Activated B cell treated with CpG ODN at 0.5 μM for 24 hours (primary cell): ENCODE results near the gene ZDHHC1. TPM values are rescaled to one million over a fixed set of nuclear protein-coding genes. Genes with fewer than 3 reads are reported as not detected.

Source experiments
- ATAC-seq: fragments of 200-7000 bp; cut with Tn5 transposase; one replicate; pipeline ENCODE4 v1.10.0; 2021; ENCODE audit warnings: low read depth, mild to moderate bottlenecking, moderate library complexity
- CTCF ChIA-PET: fragments of 350-600 bp; sonication (Branson Sonifier 250); formaldehyde crosslinking; loops from one replicate; lab custom pipeline; 2021; ENCODE audit warnings: antibody characterized with exemption; lab: Charles Lee
- POLR2A ChIA-PET: fragments of 350-600 bp; sonication (Branson Sonifier 250); formaldehyde crosslinking; loops from one replicate; lab custom pipeline; 2021; ENCODE audit warnings: antibody characterized with exemption; lab: Charles Lee
- DNase-seq: peaks from one replicate; pipeline ENCODE4 v3.0.0; 2022
- H3K27ac Mint-ChIP-seq: one replicate; pipeline ENCODE4 v1.8.0; 2020; ENCODE audit warnings: mixed read lengths
- H3K27me3 Mint-ChIP-seq: one replicate; pipeline ENCODE4 v1.8.0; 2021; ENCODE audit warnings: mixed read lengths
- H3K36me3 Mint-ChIP-seq: one replicate; pipeline ENCODE4 v1.8.0; 2021; ENCODE audit warnings: low read depth, mixed read lengths
- H3K4me1 Mint-ChIP-seq: one replicate; pipeline ENCODE4 v1.8.0; 2021; ENCODE audit warnings: mixed read lengths
- H3K4me3 Mint-ChIP-seq: one replicate; pipeline ENCODE4 v1.8.0; 2020; ENCODE audit warnings: mild to moderate bottlenecking, mixed read lengths
- H3K9me3 Mint-ChIP-seq: one replicate; pipeline ENCODE4 v1.8.0; 2020; ENCODE audit warnings: mixed read lengths
- CTCF ChIP-seq: fragments of 200-600 bp; IDR thresholded peaks from one replicate; pipeline ENCODE4 v1.8.0; 2022; ENCODE audit warnings: antibody characterized with exemption, mild to moderate bottlenecking
- intact Hi-C: fragments of 100-400 bp; cut with micrococcal nuclease; formaldehyde crosslinking; loops from one replicate; pipeline ENCODE4 v1.15.1; 2024
- total RNA-seq: library from RNA; stranded (reverse); gene quantifications from 2 replicates; pipeline ENCODE4 v1.2.3, GENCODE V29; 2022

Gene ZDHHC1
- total RNA-seq, 1 donor from 2014 or later = 3.8 TPM

GRCh38 chr16:67392301-67393059, 23.8 kb downstream of the ZDHHC1 start:
- ChIA-PET CTCF (no interaction called here), POLR2A (no interaction called here)
- intact Hi-C loops = no loop called here
- no peaks in the 10 kb centered on the region for H3K9me3 Mint-ChIP-seq
- no peak for TF ChIP-seq CTCF
- peaks cover 19% of the 10 kb centered on the region for H3K4me1 Mint-ChIP-seq
- ATAC-seq (no peak), DNase-seq (no peak)
- H3K36me3 Mint-ChIP-seq = no peaks in the 10 kb centered on the region
- H3K4me3 Mint-ChIP-seq = no peak overlapping the region
- no peak overlapping the region for H3K27ac Mint-ChIP-seq
- H3K27me3 Mint-ChIP-seq = peaks cover 23% of the 10 kb centered on the region

GRCh38 chr16:67391424-67392300, 24.6 kb downstream of the ZDHHC1 start:
- no peak overlapping the region for H3K27ac Mint-ChIP-seq
- ChIA-PET CTCF (no interaction called here), POLR2A (interaction anchor here (0.6 kb wide), 1 partner anchor 12 kb away, joined by 4 read pairs; no protein-coding TSS in a partner anchor)
- H3K27me3 Mint-ChIP-seq = peaks cover 23% of the 10 kb centered on the region
- no peaks in the 10 kb centered on the region for H3K36me3 Mint-ChIP-seq
- no peak for TF ChIP-seq CTCF
- no peaks in the 10 kb centered on the region for H3K9me3 Mint-ChIP-seq
- peaks cover 19% of the 10 kb centered on the region for H3K4me1 Mint-ChIP-seq
- intact Hi-C loops = no loop called here
- ATAC-seq = no peak
- H3K4me3 Mint-ChIP-seq = no peak overlapping the region
- DNase-seq = no peak

GRCh38 chr16:67390816-67391423, 25.4 kb downstream of the ZDHHC1 start:
- ChIA-PET CTCF (interaction anchor here (1.0 kb wide), 1 partner anchor 56 kb away, joined by 3 read pairs; no protein-coding TSS in a partner anchor), POLR2A (interaction anchor here (0.6 kb wide), 1 partner anchor 13 kb away, joined by 4 read pairs; no protein-coding TSS in a partner anchor)
- H3K4me1 Mint-ChIP-seq = peaks cover 19% of the 10 kb centered on the region
- no peak overlapping the region for H3K27ac Mint-ChIP-seq
- no peak for TF ChIP-seq CTCF
- ATAC-seq = no peak
- no peaks in the 10 kb centered on the region for H3K36me3 Mint-ChIP-seq
- H3K27me3 Mint-ChIP-seq = peaks cover 23% of the 10 kb centered on the region
- intact Hi-C loops = no loop called here
- no peak overlapping the region for H3K4me3 Mint-ChIP-seq
- no peak for DNase-seq
- H3K9me3 Mint-ChIP-seq = no peaks in the 10 kb centered on the region

- Mint-ChIP-seq H3K36me3 (no peaks in the 10 kb centered on the region), H3K4me3 (no peak overlapping the region), H3K4me1 (peaks cover 19% of the 10 kb centered on the region), H3K9me3 (no peaks in the 10 kb centered on the region), H3K27ac (peak overlapping the region; percentile 19), H3K27me3 (peaks cover 23% of the 10 kb centered on the region)
- no peak for ATAC-seq
- CTCF ChIA-PET = interaction anchor here (1.0 to 1.1 kb wide), 2 partner anchors 9 to 57 kb away, joined by 3 read pairs; no protein-coding TSS in a partner anchor
- intact Hi-C loops = no loop called here
- no peak for DNase-seq
- POLR2A ChIA-PET = no interaction called here
- no peak for TF ChIP-seq CTCF
These were observed 26.1 kb downstream of the ZDHHC1 start for GRCh38 chr16:67389911-67390815.
